ENCODE measurements around the gene HRH2. TPM values are rescaled to one million over a fixed set of nuclear protein-coding genes. Genes with fewer than 3 reads are reported as not detected.
A peak's percentile ranks its signal among the peaks of the same experiment; 100 is the strongest.

Gene HRH2
- total and polyA plus RNA-seq, 4 experiments from 2014 or later: 0.63 to 5.2 (median 4.1) TPM

DNA sequence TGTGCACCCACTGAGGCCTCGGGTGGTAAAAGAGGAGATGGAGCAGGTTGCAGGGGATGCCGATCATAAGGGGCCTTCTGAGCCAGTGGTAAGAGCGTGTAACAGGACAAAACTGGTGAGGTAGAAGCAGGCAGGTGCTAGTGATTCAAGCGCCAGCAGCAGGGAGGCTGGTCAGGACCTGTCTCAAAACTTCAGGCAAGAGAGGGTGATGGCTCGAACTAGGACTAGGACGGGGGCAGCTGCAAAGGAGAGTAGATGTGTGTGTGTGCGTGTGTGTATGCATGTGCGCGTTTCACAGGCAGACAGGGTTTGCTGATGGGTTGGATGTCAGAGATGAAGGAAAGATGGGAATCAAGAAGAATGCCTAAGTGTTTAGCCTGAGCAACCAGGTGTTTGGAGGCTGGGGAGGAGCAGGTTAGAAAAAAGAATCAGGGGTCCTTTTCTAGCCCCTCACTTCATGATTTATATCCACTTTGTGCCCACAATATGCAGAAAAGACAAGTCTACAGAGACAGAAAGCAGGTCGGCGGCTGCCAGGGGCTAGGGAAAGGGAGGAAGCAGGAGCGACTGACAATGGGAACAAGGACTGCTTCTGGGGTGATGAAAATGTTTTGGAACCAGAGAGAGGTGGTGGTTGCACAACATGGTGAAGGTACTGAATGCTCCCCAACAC is 15.2 kb downstream of the HRH2 start:
- intact Hi-C loops (cut with micrococcal nuclease): no loop called here
- Mint-ChIP-seq H3K27me3 (no peaks in the 10 kb centered on the region), H3K4me3 (no peak overlapping the region), H3K36me3 (peaks cover 0 to 4% of the 10 kb centered on the region in 2 donors), H3K27ac (peak overlapping the region in 4 of 7 donors; percentile 7 to 74 (median 60)), H3K9me3 (no peaks in the 10 kb centered on the region), H3K4me1 (peaks cover 20 to 71% (median 47%) of the 10 kb centered on the region in 4 donors)
- CTCF ChIA-PET (ENCODE audit: partially characterized antibody): interaction anchor here (0.8 to 1.6 kb wide), 2 partner anchors 23 to 139 kb away, joined by 3 to 4 read pairs; no protein-coding TSS in a partner anchor
- DNase-seq: no peak
- peaks cover 11% of the 10 kb centered on the region for H3K4me1 ChIP-seq (ENCODE audit: insufficient read depth, low read length)
- no peaks in the 10 kb centered on the region for H3K36me3 ChIP-seq (ENCODE audit: insufficient read depth, low read length)
- H3K4me3 ChIP-seq (ENCODE audit: low read length in 2 of 2): no peak overlapping the region
- no peak overlapping the region for H3K27ac ChIP-seq (ENCODE audit: low read depth, low read length)
- POLR2A ChIA-PET (ENCODE audit: partially characterized antibody): no interaction called here
- no peaks in the 10 kb centered on the region for H3K9me3 ChIP-seq (ENCODE audit: control insufficient read depth in 1 of 2, low read length in 2 of 2)
- H3K27me3 ChIP-seq (ENCODE audit: insufficient read depth, low read length): no peaks in the 10 kb centered on the region

DNA sequence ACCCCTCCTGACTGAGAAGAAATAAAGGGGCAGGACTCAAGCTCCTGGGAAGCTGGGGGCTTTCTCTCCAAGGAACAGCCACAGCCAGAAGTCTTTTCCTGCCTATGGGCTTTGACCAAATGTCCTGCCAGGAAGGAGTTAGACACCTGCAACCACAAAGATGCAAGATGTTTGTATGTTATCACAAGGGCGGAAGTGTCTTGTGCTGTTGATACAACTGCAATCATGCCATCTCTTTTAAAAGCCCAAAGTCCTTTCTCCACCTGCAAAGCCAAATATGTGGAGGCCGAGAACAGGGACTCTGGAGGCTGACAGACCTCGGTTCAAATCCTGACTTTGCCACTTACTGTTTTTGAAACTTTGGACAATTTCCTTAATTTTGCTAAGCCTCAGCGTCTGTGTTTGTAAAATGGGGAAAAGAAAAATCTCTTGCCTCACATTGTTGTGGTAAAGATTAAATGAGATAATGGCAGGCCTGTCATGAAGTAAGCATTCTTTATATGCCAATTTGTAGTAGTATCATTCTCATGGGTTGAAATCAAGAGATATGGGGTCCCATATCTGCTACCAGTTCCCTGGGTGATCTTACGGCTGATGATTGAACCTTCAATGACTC is 17.0 kb downstream of the HRH2 start:
- no peak overlapping the region for H3K4me3 Mint-ChIP-seq
- Histone ChIP-seq H3K27me3 (ENCODE audit: insufficient read depth, low read length) (no peaks in the 10 kb centered on the region), H3K4me1 (ENCODE audit: insufficient read depth, low read length) (peaks cover 8% of the 10 kb centered on the region), H3K4me3 (ENCODE audit: low read length in 2 of 2) (no peak overlapping the region), H3K36me3 (ENCODE audit: insufficient read depth, low read length) (no peaks in the 10 kb centered on the region), H3K9me3 (ENCODE audit: control insufficient read depth in 1 of 2, low read length in 2 of 2) (no peaks in the 10 kb centered on the region), H3K27ac (ENCODE audit: low read depth, low read length) (no peak overlapping the region)
- CTCF ChIA-PET (ENCODE audit: partially characterized antibody): interaction anchor here (2.0 kb wide), 1 partner anchor 141 kb away, joined by 5 read pairs; no protein-coding TSS in a partner anchor
- peaks cover 24 to 73% (median 51%) of the 10 kb centered on the region in 4 donors for H3K4me1 Mint-ChIP-seq
- intact Hi-C loops (cut with micrococcal nuclease): no loop called here
- H3K27ac Mint-ChIP-seq: peak overlapping the region in 2 of 7 donors; percentile 19 to 25
- POLR2A ChIA-PET (ENCODE audit: partially characterized antibody): no interaction called here
- H3K9me3 Mint-ChIP-seq: no peaks in the 10 kb centered on the region
- no peak for DNase-seq
- no peaks in the 10 kb centered on the region for H3K27me3 Mint-ChIP-seq
- H3K36me3 Mint-ChIP-seq: peaks cover 0 to 4% of the 10 kb centered on the region in 2 donors

DNA sequence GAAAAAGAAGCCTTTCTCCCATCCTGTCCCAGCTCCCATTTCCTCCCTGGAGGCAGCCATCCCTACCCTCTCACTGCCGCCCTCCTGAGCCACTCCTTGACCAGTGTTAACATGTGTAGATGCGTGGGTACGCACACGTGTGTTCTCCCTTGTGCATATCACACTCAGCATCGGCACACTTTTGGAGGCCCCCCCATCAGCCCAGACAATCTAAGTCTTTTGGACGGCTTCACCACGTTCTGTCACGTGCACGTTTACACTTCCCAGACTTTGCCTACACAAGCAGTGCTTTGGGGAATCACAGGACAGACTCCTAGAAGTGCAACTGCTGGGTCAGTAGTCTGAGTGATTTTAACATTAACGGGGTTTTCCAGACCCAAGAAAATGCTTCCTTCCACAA is 18.0 kb downstream of the HRH2 start:
- H3K4me1 ChIP-seq (ENCODE audit: insufficient read depth, low read length): peaks cover 8% of the 10 kb centered on the region
- H3K27ac Mint-ChIP-seq: peak overlapping the region in 1 of 7 donors; percentile 61
- no peaks in the 10 kb centered on the region for H3K9me3 Mint-ChIP-seq
- DNase-seq: no peak
- no peaks in the 10 kb centered on the region for H3K36me3 ChIP-seq (ENCODE audit: insufficient read depth, low read length)
- H3K9me3 ChIP-seq (ENCODE audit: control insufficient read depth in 1 of 2, low read length in 2 of 2): no peaks in the 10 kb centered on the region
- H3K4me1 Mint-ChIP-seq: peaks cover 23 to 70% (median 46%) of the 10 kb centered on the region in 4 donors
- H3K27ac ChIP-seq (ENCODE audit: low read depth, low read length): no peak overlapping the region
- no peaks in the 10 kb centered on the region for H3K27me3 ChIP-seq (ENCODE audit: insufficient read depth, low read length)
- H3K4me3 ChIP-seq (ENCODE audit: low read length in 2 of 2): no peak overlapping the region
- ChIA-PET CTCF (ENCODE audit: partially characterized antibody) (interaction anchor here (2.0 kb wide), 1 partner anchor 142 kb away, joined by 5 read pairs; no protein-coding TSS in a partner anchor), POLR2A (ENCODE audit: partially characterized antibody) (no interaction called here)
- intact Hi-C loops (cut with micrococcal nuclease): no loop called here
- no peak overlapping the region for H3K4me3 Mint-ChIP-seq
- H3K36me3 Mint-ChIP-seq: peaks cover 0 to 7% of the 10 kb centered on the region in 2 donors
- H3K27me3 Mint-ChIP-seq: no peaks in the 10 kb centered on the region

DNA sequence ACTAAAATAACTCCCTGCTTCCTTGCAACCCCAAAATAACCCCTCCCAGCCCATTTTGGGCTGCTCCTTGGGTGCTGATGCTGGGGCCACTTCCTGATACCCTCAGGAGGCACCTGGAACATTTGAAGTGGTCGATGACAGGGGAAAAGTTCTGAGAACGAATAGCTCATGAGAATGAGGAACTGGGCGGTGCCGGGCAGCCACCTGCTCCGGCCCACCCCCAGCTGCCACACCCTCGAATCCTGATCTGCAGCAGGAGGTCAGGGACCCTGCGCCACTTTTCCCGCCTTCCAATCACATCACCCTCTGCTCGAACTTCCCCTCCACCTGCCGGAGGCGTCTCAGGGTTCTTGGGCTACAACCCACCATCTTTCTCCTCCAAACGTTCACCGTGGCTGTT is 19.7 kb downstream of the HRH2 start:
- Histone ChIP-seq H3K9me3 (ENCODE audit: control insufficient read depth in 1 of 2, low read length in 2 of 2) (no peaks in the 10 kb centered on the region), H3K27ac (ENCODE audit: low read depth, low read length) (no peak overlapping the region), H3K36me3 (ENCODE audit: insufficient read depth, low read length) (peaks cover 1% of the 10 kb centered on the region), H3K4me1 (ENCODE audit: insufficient read depth, low read length) (peaks cover 8% of the 10 kb centered on the region), H3K27me3 (ENCODE audit: insufficient read depth, low read length) (no peaks in the 10 kb centered on the region), H3K4me3 (ENCODE audit: low read length in 2 of 2) (no peak overlapping the region)
- POLR2A ChIA-PET (ENCODE audit: partially characterized antibody): interaction anchor here (1.3 kb wide), 1 partner anchor 9 kb away, joined by 3 read pairs; no protein-coding TSS in a partner anchor
- no peak overlapping the region for H3K4me3 Mint-ChIP-seq
- CTCF ChIA-PET (ENCODE audit: partially characterized antibody): interaction anchor here (0.9 to 1.8 kb wide), 3 partner anchors 11 to 145 kb away, joined by 3 to 8 read pairs (median 3); no protein-coding TSS in a partner anchor
- intact Hi-C loops (cut with micrococcal nuclease): no loop called here
- H3K27ac Mint-ChIP-seq: peak overlapping the region in 2 of 7 donors; percentile 68 to 72
- no peaks in the 10 kb centered on the region for H3K9me3 Mint-ChIP-seq
- H3K4me1 Mint-ChIP-seq: peaks cover 20 to 55% (median 35%) of the 10 kb centered on the region in 4 donors
- DNase-seq: no peak
- no peaks in the 10 kb centered on the region for H3K27me3 Mint-ChIP-seq
- H3K36me3 Mint-ChIP-seq: peaks cover 0 to 14% of the 10 kb centered on the region in 2 donors

DNA sequence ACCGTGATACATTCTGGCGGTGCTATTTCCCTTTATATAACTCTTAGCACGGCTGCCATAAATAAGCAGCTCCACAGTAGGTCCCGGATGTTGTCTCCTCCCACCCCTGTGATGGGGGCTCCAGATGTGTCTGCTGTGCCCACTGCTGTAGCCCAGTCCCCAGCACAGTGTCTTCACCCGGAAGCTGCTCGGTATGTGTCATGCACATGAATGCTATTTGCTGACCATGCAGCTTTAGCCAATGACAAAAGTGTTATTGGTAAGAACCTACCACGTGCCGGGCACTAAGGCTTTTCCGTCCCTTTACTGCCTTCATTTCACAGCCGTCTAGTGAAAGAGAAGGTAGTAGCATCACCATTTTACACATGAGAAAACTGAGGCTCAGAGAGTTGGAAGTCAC is 20.2 kb downstream of the HRH2 start:
- H3K36me3 Mint-ChIP-seq: peaks cover under 1 to 17% of the 10 kb centered on the region in 2 donors

DNA sequence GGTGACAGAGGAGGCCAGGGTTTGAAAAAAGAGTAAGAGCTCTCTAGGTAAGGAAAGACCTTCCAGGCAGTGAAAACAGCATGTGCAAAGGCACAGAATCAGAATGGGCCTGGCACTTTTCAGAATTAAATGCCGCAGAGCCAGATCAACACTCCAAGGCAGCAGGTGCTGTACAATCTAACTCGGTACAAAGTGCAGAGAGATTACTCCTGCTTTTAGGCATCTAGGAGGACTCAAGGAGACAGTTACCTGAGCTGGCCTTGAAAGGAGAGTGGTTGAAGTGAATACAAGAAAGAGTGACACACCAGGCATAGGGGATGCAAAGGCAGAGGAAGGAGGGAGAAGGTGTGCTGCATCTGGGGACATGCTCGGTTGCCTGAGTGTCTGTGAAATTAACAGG is 21.5 kb downstream of the HRH2 start:
- peak overlapping the region in 3 of 7 donors; percentile 9 to 65 (median 14) for H3K27ac Mint-ChIP-seq
- no peak overlapping the region for H3K27ac ChIP-seq (ENCODE audit: low read depth, low read length)

More for the DNA sequence above, 20.2 kb downstream of the HRH2 start:
- Mint-ChIP-seq H3K9me3 (no peaks in the 10 kb centered on the region), H3K27ac (peak overlapping the region in 3 of 7 donors; percentile 67 to 72 (median 68)), H3K4me1 (peaks cover 18 to 50% (median 32%) of the 10 kb centered on the region in 4 donors), H3K4me3 (no peak overlapping the region), H3K27me3 (no peaks in the 10 kb centered on the region)
- no peak for DNase-seq
- peaks cover 8% of the 10 kb centered on the region for H3K4me1 ChIP-seq (ENCODE audit: insufficient read depth, low read length)
- CTCF ChIA-PET (ENCODE audit: partially characterized antibody): interaction anchor here (0.9 to 1.8 kb wide), 3 partner anchors 10 to 146 kb away, joined by 3 to 8 read pairs (median 3); no protein-coding TSS in a partner anchor
- H3K9me3 ChIP-seq (ENCODE audit: control insufficient read depth in 1 of 2, low read length in 2 of 2): no peaks in the 10 kb centered on the region
- intact Hi-C loops (cut with micrococcal nuclease): no loop called here
- H3K27ac ChIP-seq (ENCODE audit: low read depth, low read length): no peak overlapping the region
- H3K4me3 ChIP-seq (ENCODE audit: low read length in 2 of 2): no peak overlapping the region
- peaks cover 6% of the 10 kb centered on the region for H3K36me3 ChIP-seq (ENCODE audit: insufficient read depth, low read length)
- no peaks in the 10 kb centered on the region for H3K27me3 ChIP-seq (ENCODE audit: insufficient read depth, low read length)
- POLR2A ChIA-PET (ENCODE audit: partially characterized antibody): interaction anchor here (1.3 kb wide), 1 partner anchor 9 kb away, joined by 3 read pairs; no protein-coding TSS in a partner anchor

DNA sequence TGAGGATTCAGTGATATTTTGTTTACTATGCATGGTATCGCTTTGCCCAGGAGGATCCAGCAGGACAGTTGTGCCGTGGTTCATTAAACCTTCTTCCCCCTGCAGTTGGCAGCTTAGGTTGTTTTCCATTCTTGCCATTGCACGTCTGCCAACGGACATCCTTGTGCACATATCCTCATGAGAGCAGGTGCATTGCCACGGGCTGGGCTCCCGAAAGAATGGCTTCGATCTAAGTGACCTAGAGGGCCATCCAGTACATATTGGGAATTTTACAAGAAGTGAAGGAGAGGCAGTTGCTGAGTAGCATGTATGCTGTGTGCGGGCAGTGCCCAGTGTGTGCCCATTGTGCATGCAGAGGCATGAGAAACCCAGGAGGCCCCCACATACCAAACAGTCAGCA is 22.1 kb downstream of the HRH2 start:
- Histone ChIP-seq H3K4me3 (ENCODE audit: low read length in 2 of 2) (no peak overlapping the region), H3K9me3 (ENCODE audit: control insufficient read depth in 1 of 2, low read length in 2 of 2) (no peaks in the 10 kb centered on the region), H3K27me3 (ENCODE audit: insufficient read depth, low read length) (no peaks in the 10 kb centered on the region), H3K4me1 (ENCODE audit: insufficient read depth, low read length) (peaks cover under 1% of the 10 kb centered on the region), H3K36me3 (ENCODE audit: insufficient read depth, low read length) (peaks cover 20% of the 10 kb centered on the region), H3K27ac (ENCODE audit: low read depth, low read length) (no peak overlapping the region)
- POLR2A ChIA-PET (ENCODE audit: partially characterized antibody): no interaction called here
- Mint-ChIP-seq H3K4me1 (peaks cover 17 to 39% (median 27%) of the 10 kb centered on the region in 4 donors), H3K4me3 (no peak overlapping the region), H3K9me3 (no peaks in the 10 kb centered on the region), H3K27ac (peak overlapping the region in 2 of 7 donors; percentile 8 to 29), H3K36me3 (peaks cover 16 to 31% of the 10 kb centered on the region in 2 donors), H3K27me3 (no peaks in the 10 kb centered on the region)
- intact Hi-C loops (cut with micrococcal nuclease): no loop called here
- CTCF ChIA-PET (ENCODE audit: partially characterized antibody): interaction anchor here (1.4 kb wide), 1 partner anchor 17 kb away, joined by 5 read pairs; no protein-coding TSS in a partner anchor
- DNase-seq: no peak

More for the DNA sequence above, 21.5 kb downstream of the HRH2 start:
- Mint-ChIP-seq H3K27me3 (no peaks in the 10 kb centered on the region), H3K9me3 (no peaks in the 10 kb centered on the region), H3K4me1 (peaks cover 14 to 44% (median 27%) of the 10 kb centered on the region in 4 donors), H3K4me3 (no peak overlapping the region), H3K36me3 (peaks cover 11 to 26% of the 10 kb centered on the region in 2 donors)
- no peaks in the 10 kb centered on the region for H3K27me3 ChIP-seq (ENCODE audit: insufficient read depth, low read length)
- no peak overlapping the region for H3K4me3 ChIP-seq (ENCODE audit: low read length in 2 of 2)
- no peak for DNase-seq
- H3K36me3 ChIP-seq (ENCODE audit: insufficient read depth, low read length): peaks cover 20% of the 10 kb centered on the region
- POLR2A ChIA-PET (ENCODE audit: partially characterized antibody): no interaction called here
- H3K4me1 ChIP-seq (ENCODE audit: insufficient read depth, low read length): peaks cover 7% of the 10 kb centered on the region
- intact Hi-C loops (cut with micrococcal nuclease): no loop called here
- CTCF ChIA-PET (ENCODE audit: partially characterized antibody): interaction anchor here (1.4 kb wide), 1 partner anchor 17 kb away, joined by 5 read pairs; no protein-coding TSS in a partner anchor
- no peaks in the 10 kb centered on the region for H3K9me3 ChIP-seq (ENCODE audit: control insufficient read depth in 1 of 2, low read length in 2 of 2)
